ENCODE data around the gene NDUFA6. TPM values are rescaled to one million over a fixed set of nuclear protein-coding genes. Genes with fewer than 3 reads are reported as not detected.
"Not testable (repeated sequence)": the region's sequence is repeated elsewhere in the genome, so short reads cannot be mapped to it uniquely, and the experiment has no call there.

The NDUFA6 gene
- polyA plus RNA-seq, 4 donors = 74.8 to 131 (median 107) TPM

- DNase-seq (ENCODE audit: low read depth in 4 of 4, low spot score in 3 of 4) = not testable (repeated sequence)
These were observed 24.9 kb upstream of the NDUFA6 start for GRCh38 chr22:42115420-42115830.

GRCh38 chr22:42114721-42115120, 24.1 kb upstream of the NDUFA6 start:
- no peak for DNase-seq (ENCODE audit: low read depth in 4 of 4, low spot score in 3 of 4)

GRCh38 chr22:42112793-42113192, 22.2 kb upstream of the NDUFA6 start:
- DNase-seq (ENCODE audit: low read depth in 4 of 4, low spot score in 3 of 4) = not testable (repeated sequence)

- DNase-seq (ENCODE audit: low read depth in 4 of 4, low spot score in 3 of 4) = no peak
These were observed 21.2 kb upstream of the NDUFA6 start for GRCh38 chr22:42111798-42112197.

GRCh38 chr22:42108848-42109247, 18.3 kb upstream of the NDUFA6 start:
- no peak for DNase-seq (ENCODE audit: low read depth in 4 of 4, low spot score in 3 of 4)

GRCh38 chr22:42104332-42104860, 13.8 kb upstream of the NDUFA6 start:
- DNase-seq (ENCODE audit: low read depth in 4 of 4, low spot score in 3 of 4) = not testable (repeated sequence)

- no peak for DNase-seq (ENCODE audit: low read depth in 4 of 4, low spot score in 3 of 4)
These were observed 10.6 kb upstream of the NDUFA6 start for GRCh38 chr22:42101199-42101598.

GRCh38 chr22:42091455-42091782, 847 bp upstream of the NDUFA6 start:
- no peak for DNase-seq (ENCODE audit: low read depth in 4 of 4, low spot score in 3 of 4)

- no peak for DNase-seq (ENCODE audit: low read depth in 4 of 4, low spot score in 3 of 4)
These were observed 4.5 kb downstream of the NDUFA6 start for GRCh38 chr22:42086051-42086450.

- DNase-seq (ENCODE audit: low read depth in 4 of 4, low spot score in 3 of 4) = no peak
These were observed 5.7 kb downstream of the NDUFA6 start for GRCh38 chr22:42084874-42085273.

GRCh38 chr22:42083119-42083518, 7.5 kb downstream of the NDUFA6 start:
- no peak for DNase-seq (ENCODE audit: low read depth in 4 of 4, low spot score in 3 of 4)

- no peak for DNase-seq (ENCODE audit: low read depth in 4 of 4, low spot score in 3 of 4)
These were observed 10.3 kb downstream of the NDUFA6 start for GRCh38 chr22:42080287-42080686.

- peak; percentile 95 to 97 (median 96) for DNase-seq (ENCODE audit: low read depth in 4 of 4, low spot score in 3 of 4)
These were observed 11.0 kb downstream of the NDUFA6 start, which contains the start of gene SMDT1 for GRCh38 chr22:42079319-42080251. SMDT1 (plus strand) TSS chr22:42079700; CDS start chr22:42079769, 69 bp downstream.

GRCh38 chr22:42078469-42079318, 11.9 kb downstream of the NDUFA6 start:
- DNase-seq (ENCODE audit: low read depth in 4 of 4, low spot score in 3 of 4) = no peak

GRCh38 chr22:42077486-42078125, 13.0 kb downstream of the NDUFA6 start:
- DNase-seq (ENCODE audit: low read depth in 4 of 4, low spot score in 3 of 4) = no peak

GRCh38 chr22:42076764-42077485, 13.6 kb downstream of the NDUFA6 start:
- DNase-seq (ENCODE audit: low read depth in 4 of 4, low spot score in 3 of 4) = no peak

- DNase-seq (ENCODE audit: low read depth in 4 of 4, low spot score in 3 of 4) = no peak
These were observed 15.5 kb downstream of the NDUFA6 start for GRCh38 chr22:42074846-42075676.

GRCh38 chr22:42074132-42074811, 16.3 kb downstream of the NDUFA6 start, which contains the start of gene PHETA2:
PHETA2 (plus strand) TSS chr22:42074248; CDS start chr22:42077294, 3,046 bp downstream.
- DNase-seq (ENCODE audit: low read depth in 4 of 4, low spot score in 3 of 4) = no peak

Measured in left renal pelvis (tissue), 4 donors.